Stimulated activated CD8-positive, alpha-beta memory T cell treated with anti-CD3 and anti-CD28 coated beads, Interleukin-4, amount 100 ng/mL, for 48 hours (primary cell): ENCODE measurements around the gene PHYHD1.
A peak's percentile ranks its signal among the peaks of the same experiment; 100 is the strongest.

Experiments used
- DNase-seq: peaks from one replicate; pipeline ENCODE4 v3.0.0-alpha.2; 2020

The PHYHD1 gene

GRCh38 chr9:128901822-128902221, 19.0 kb upstream of the PHYHD1 start:
- no peak for DNase-seq

GRCh38 chr9:128902351-128903078, 18.3 kb upstream of the PHYHD1 start:
- peak; percentile 88 for DNase-seq

GRCh38 chr9:128903079-128903461, 17.7 kb upstream of the PHYHD1 start:
- DNase-seq, result no peak

GRCh38 chr9:128903871-128904620, 16.7 kb upstream of the PHYHD1 start:
- DNase-seq, result no peak

GRCh38 chr9:128905964-128906363, 14.8 kb upstream of the PHYHD1 start:
- no peak for DNase-seq

GRCh38 chr9:128906741-128907140, 14.0 kb upstream of the PHYHD1 start:
- no peak for DNase-seq

- DNase-seq, result no peak
These were observed 12.4 kb upstream of the PHYHD1 start for GRCh38 chr9:128908372-128908771.

GRCh38 chr9:128909859-128910258, 10.9 kb upstream of the PHYHD1 start:
- no peak for DNase-seq

- no peak for DNase-seq
These were observed 9.9 kb upstream of the PHYHD1 start for GRCh38 chr9:128910906-128911305.

- DNase-seq, result no peak
These were observed 9.2 kb upstream of the PHYHD1 start for GRCh38 chr9:128911529-128912035.

GRCh38 chr9:128912270-128912853, 8.4 kb upstream of the PHYHD1 start:
- DNase-seq, result no peak

GRCh38 chr9:128913048-128913900, 7.5 kb upstream of the PHYHD1 start:
- no peak for DNase-seq

- no peak for DNase-seq
These were observed 6.6 kb upstream of the PHYHD1 start for GRCh38 chr9:128913995-128914772.

- DNase-seq, result no peak
These were observed 4.6 kb upstream of the PHYHD1 start for GRCh38 chr9:128916204-128916603.

- no peak for DNase-seq
These were observed 4.0 kb upstream of the PHYHD1 start for GRCh38 chr9:128916745-128917144.

- no peak for DNase-seq
These were observed 3.5 kb upstream of the PHYHD1 start for GRCh38 chr9:128917151-128917849.

GRCh38 chr9:128918921-128919320, 1.9 kb upstream of the PHYHD1 start:
- no peak for DNase-seq

GRCh38 chr9:128919402-128920089, 1.2 kb upstream of the PHYHD1 start:
- DNase-seq, result no peak

- peak; percentile 47 for DNase-seq
These were observed 1.3 kb downstream of the PHYHD1 start for GRCh38 chr9:128921881-128922763.

- no peak for DNase-seq
These were observed 2.7 kb downstream of the PHYHD1 start for GRCh38 chr9:128923493-128923883.
